BJ (cell line): ENCODE measurements around the gene HELZ2. TPM values are rescaled to one million over a fixed set of nuclear protein-coding genes. Genes with fewer than 3 reads are reported as not detected.
A peak's percentile ranks its signal among the peaks of the same experiment; 100 is the strongest.

ENCODE experiments used
- CTCF ChIA-PET: fragments of 350-600 bp; formaldehyde crosslinking; extraction: SDS; loops from one replicate; lab custom pipeline; 2021; ENCODE audit warnings: antibody characterized with exemption, inconsistent platforms; lab: Yijun Ruan, JAX
- POLR2A ChIA-PET: fragments of 300-600 bp; sonication (Branson Sonifier 250); formaldehyde crosslinking; extraction: SDS; loops from one replicate; lab custom pipeline; 2021; ENCODE audit warnings: antibody characterized with exemption; lab: Charles Lee
- DNase-seq: peaks from one replicate; pipeline ENCODE4 v3.0.0-alpha.2; 2011; ENCODE audit warnings: low read depth
- H3K27me3 ChIP-seq: 2 replicates; pipeline ENCODE4 v1.6.0; 2011; ENCODE audit warnings: low read length; ENCODE audit not compliant: control insufficient read depth, insufficient read depth
- H3K36me3 ChIP-seq: 2 replicates; pipeline ENCODE4 v1.5.1; 2011; ENCODE audit warnings: low read length; ENCODE audit not compliant: control insufficient read depth, insufficient read depth
- H3K4me3 ChIP-seq: 2 replicates; pipeline ENCODE4 v1.5.1; 2011; ENCODE audit warnings: low read depth, mild to moderate bottlenecking, control low read depth, low read length
- polyA plus RNA-seq: library from polyadenylated mRNA; depleted of rRNA; stranded (reverse); fragments of >200 nt; gene quantifications from 2 replicates; pipeline ENCODE4 v1.2.3, GENCODE V29; 2011
- TF ChIP-seq, protein P1 (sequence below): IDR thresholded peaks from 2 replicates; pipeline ENCODE4 v1.5.1; 2011; ENCODE audit warnings: low read depth, mild to moderate bottlenecking, control low read depth, inconsistent platforms, low read length, moderate library complexity; ENCODE audit not compliant: insufficient read depth

Gene HELZ2
- polyA plus RNA-seq, 1 experiment = 7.9 TPM

DNA sequence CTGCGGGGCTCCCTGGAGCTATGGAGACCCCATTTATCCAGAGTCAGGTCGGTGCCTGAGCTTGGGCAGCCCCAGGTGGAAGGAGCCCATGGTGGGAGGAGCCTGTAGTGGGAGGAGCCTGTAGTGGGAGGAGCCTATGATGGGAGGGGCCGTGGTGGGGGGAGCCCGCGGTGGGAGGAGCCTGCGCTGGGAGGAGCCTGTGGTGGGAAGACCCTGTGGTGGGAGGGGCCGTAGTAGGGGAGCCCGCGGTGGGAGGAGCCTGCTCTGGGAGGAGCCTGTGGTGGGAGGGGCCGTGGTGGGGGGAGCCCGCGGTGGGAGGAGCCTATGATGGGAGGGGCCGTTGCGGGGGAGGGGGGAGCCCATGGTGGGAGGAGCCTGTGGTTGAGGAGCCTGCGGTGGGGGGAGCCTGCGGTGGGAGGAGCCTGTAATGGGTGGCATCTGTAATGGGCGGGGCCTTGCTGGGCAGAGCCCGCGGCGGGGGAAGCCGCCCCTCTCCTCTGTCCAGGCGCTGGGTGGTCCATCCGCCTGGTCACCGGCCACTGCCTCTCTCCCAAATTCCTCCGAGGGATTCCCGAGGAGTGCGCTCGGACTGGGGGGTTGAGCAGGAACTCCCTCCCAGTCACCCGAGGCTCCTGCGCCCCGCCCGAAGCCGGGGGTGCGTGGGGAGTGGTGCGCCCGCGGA, 20.6 kb downstream of the HELZ2 start:
- DNase-seq = no peak
- peak overlapping the region; percentile 72 for H3K4me3 ChIP-seq
- peaks cover 1% of the 10 kb centered on the region for H3K27me3 ChIP-seq
- TF ChIP-seq, protein P1, sequence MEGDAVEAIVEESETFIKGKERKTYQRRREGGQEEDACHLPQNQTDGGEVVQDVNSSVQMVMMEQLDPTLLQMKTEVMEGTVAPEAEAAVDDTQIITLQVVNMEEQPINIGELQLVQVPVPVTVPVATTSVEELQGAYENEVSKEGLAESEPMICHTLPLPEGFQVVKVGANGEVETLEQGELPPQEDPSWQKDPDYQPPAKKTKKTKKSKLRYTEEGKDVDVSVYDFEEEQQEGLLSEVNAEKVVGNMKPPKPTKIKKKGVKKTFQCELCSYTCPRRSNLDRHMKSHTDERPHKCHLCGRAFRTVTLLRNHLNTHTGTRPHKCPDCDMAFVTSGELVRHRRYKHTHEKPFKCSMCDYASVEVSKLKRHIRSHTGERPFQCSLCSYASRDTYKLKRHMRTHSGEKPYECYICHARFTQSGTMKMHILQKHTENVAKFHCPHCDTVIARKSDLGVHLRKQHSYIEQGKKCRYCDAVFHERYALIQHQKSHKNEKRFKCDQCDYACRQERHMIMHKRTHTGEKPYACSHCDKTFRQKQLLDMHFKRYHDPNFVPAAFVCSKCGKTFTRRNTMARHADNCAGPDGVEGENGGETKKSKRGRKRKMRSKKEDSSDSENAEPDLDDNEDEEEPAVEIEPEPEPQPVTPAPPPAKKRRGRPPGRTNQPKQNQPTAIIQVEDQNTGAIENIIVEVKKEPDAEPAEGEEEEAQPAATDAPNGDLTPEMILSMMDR = no peak
- ChIA-PET POLR2A (interaction anchor here (0.7 kb wide), 1 partner anchor 1046 kb away, joined by 4 read pairs; no protein-coding TSS in a partner anchor), CTCF (interaction anchor here (0.7 to 4.7 kb wide), 3 partner anchors 12 to 36 kb away, joined by 3 to 16 read pairs (median 3); no protein-coding TSS in a partner anchor)
- H3K36me3 ChIP-seq = no peaks in the 10 kb centered on the region; the same call in 1 of the 2 replicates

DNA sequence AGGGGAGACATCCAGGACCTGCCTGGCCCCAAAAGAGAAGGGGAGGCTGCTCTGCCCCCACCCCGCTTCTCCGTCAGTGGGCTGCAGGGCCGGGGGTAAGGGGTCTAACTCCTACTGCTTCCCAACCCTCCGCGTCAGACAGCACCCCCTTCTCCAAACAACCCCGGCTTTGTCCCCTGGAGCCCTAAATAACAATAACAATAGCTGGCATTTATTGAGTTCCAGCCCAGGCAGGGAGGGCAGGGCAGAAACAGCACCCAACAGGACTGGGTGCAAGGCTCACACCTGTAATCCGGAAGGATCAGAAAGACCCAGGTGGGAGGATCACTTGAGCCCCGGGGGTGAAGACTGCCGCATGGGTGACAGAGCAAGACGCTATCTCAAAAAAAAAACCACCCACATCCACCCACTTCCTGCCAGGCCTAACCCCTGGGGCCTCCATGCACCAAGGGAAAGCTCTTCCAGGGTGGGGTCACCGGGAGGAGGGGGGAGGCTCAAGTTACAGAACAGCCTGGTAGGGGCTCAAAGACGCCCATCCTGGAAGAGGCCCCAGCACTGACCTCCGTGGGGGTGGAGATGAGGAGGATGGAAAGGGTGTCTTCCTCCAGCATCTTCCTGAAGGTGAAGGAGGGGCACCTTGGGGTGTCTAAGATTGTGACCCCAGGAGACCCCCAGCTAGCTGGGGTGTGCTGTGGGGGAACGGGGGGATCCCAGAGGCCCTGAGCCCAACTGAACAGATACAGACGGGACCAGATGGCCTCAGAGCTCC, 21.4 kb downstream of the HELZ2 start:
- TF ChIP-seq, protein P1 = no peak
- CTCF ChIA-PET = interaction anchor here (0.7 to 4.7 kb wide), 3 partner anchors 11 to 37 kb away, joined by 3 to 16 read pairs (median 3); no protein-coding TSS in a partner anchor
- POLR2A ChIA-PET = interaction anchor here (0.7 kb wide), 1 partner anchor 1045 kb away, joined by 4 read pairs; no protein-coding TSS in a partner anchor

DNA sequence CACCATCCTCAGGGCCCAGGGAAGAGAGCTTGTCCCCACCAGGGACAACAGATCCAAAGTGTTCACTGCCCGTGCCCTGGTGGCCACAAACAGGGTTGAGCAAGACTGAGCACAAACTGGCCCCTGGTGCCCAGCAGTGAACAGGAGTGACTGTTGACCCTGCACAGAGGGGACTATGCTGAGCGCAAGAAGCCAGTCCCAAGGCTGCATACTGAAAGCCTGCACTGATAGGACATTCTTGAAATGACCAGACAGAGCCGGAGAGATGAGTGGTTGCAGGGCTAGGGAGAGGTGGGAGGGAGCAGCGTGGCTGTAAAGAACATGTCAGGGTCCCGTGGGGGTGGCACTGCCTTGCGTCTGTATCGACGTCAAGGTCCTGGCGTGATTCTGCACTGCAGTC, 23.0 kb downstream of the HELZ2 start:
- peaks cover 5% of the 10 kb centered on the region for H3K27me3 ChIP-seq
- TF ChIP-seq, protein P1 = no peak
- CTCF ChIA-PET = interaction anchor here (4.7 kb wide), 1 partner anchor 13 kb away, joined by 16 read pairs; no protein-coding TSS in a partner anchor
- no peak overlapping the region for H3K4me3 ChIP-seq
- H3K36me3 ChIP-seq = no peaks in the 10 kb centered on the region
- no peak for DNase-seq
- POLR2A ChIA-PET = no interaction called here

More for the DNA sequence above, 21.4 kb downstream of the HELZ2 start:
- Histone ChIP-seq H3K36me3 (no peaks in the 10 kb centered on the region; the same call in 1 of the 2 replicates), H3K4me3 (no peak overlapping the region), H3K27me3 (peaks cover 5% of the 10 kb centered on the region)
- no peak for DNase-seq

DNA sequence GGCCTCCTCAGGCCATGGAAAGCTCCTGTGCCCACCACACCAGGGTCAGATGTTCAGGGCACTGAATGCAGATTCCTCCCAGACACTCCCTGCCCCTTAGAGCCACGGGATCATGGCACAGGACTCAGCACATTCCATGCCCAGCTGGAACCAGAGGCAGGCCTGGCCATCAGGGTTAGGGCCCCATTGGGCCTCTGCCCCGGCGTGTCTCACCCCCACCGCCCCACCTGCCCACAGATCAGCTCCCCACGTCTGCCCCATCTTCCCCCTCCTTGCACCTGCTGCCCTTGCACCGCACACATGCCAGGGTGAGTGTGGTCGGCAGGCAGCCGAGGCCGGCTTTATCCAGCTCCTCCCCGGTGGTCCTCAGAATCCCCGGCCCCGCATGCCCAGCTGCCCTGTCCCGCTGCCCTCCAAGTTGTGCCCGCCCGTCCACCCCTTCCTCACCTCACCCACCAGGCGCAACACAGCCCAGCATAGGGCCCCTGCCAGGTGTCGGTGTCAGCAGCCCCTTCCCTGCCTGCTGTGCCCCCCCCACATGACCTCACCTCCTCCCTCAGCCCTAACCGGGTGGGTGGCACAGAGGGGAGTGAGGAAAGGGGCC, 24.3 kb downstream of the HELZ2 start:
- TF ChIP-seq, protein P1 = no peak
- Histone ChIP-seq H3K36me3 (no peaks in the 10 kb centered on the region), H3K27me3 (peaks cover 5% of the 10 kb centered on the region), H3K4me3 (no peak overlapping the region)
- POLR2A ChIA-PET = no interaction called here
- no peak for DNase-seq
- CTCF ChIA-PET = interaction anchor here (4.7 kb wide), 1 partner anchor 11 kb away, joined by 16 read pairs; no protein-coding TSS in a partner anchor

DNA sequence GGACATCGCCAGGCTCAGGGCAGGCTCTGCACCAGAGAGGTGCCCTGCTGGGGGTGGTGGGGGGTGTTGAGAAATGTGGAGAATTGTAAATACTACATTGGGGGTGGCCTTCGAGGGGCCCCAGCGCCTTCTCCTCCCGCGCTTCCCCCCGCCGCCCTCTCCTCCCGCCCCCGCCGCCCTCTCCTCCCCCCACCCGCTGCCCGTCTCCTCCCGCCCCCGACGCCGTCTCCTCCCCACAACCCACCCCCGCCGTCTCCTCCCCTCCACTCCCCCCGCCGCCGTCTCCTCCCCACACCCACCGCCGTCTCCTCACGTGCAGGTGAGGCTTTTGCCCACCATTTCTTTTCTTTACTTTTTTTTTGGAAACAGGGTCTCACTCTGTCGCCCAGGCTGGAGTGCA, 25.0 kb downstream of the HELZ2 start:
- no peak overlapping the region for H3K4me3 ChIP-seq
- peaks cover 5% of the 10 kb centered on the region for H3K27me3 ChIP-seq
- no peaks in the 10 kb centered on the region for H3K36me3 ChIP-seq
- POLR2A ChIA-PET = no interaction called here
- TF ChIP-seq, protein P1 = no peak
- CTCF ChIA-PET = interaction anchor here (4.7 kb wide), 1 partner anchor 11 kb away, joined by 16 read pairs; no protein-coding TSS in a partner anchor
- DNase-seq = no peak
